ENCODE data around the gene TM9SF1. TPM values are rescaled to one million over a fixed set of nuclear protein-coding genes. Genes with fewer than 3 reads are reported as not detected.
A peak's percentile ranks its signal among the peaks of the same experiment; 100 is the strongest.

The TM9SF1 gene
- total RNA-seq, 1 experiment from 2014 or later, result 67.8 TPM

- no TSS peak for BruUV-seq (replicated peaks)
- Mint-ChIP-seq H3K9me3 (ENCODE audit: unreplicated experiment) (no peaks in the 10 kb centered on the region), H3K4me3 (ENCODE audit: unreplicated experiment) (peak overlapping the region; percentile 81), H3K36me3 (ENCODE audit: insufficient read depth, unreplicated experiment) (peaks cover 43% of the 10 kb centered on the region), H3K27ac (ENCODE audit: low read depth, unreplicated experiment) (peak overlapping the region; percentile 96), H3K4me1 (ENCODE audit: insufficient read depth, unreplicated experiment) (peaks cover 25% of the 10 kb centered on the region), H3K27me3 (ENCODE audit: insufficient read depth, unreplicated experiment) (no peaks in the 10 kb centered on the region)
- no peak for TF ChIP-seq CTCF (IDR thresholded peaks at IDR 0.05; ENCODE audit: unreplicated experiment)
- ChIA-PET POLR2A (interaction anchor here (1.4 to 3.9 kb wide), 12 partner anchors 14 to 104 kb away, joined by 4 to 68 read pairs (median 18); partner anchors contain the start of genes CHMP4A, DCAF11, DHRS1 and GMPR2), CTCF (interaction anchor here (0.7 to 3.3 kb wide), 7 partner anchors 10 to 237 kb away, joined by 3 to 17 read pairs (median 5); partner anchors contain the start of gene TSSK4)
- DNase-seq (ENCODE audit: unreplicated experiment), result no peak
- intact Hi-C loops (cut with micrococcal nuclease), result no loop called here
These were observed 912 bp downstream of the TM9SF1 start for GRCh38 chr14:24194186-24194872.

- DNase-seq (ENCODE audit: unreplicated experiment), result no peak
- POLR2A ChIA-PET, result interaction anchor here (1.0 to 3.9 kb wide), 2 partner anchors 13 to 50 kb away, joined by 3 to 29 read pairs; partner anchors contain the start of gene TINF2
- Mint-ChIP-seq H3K4me3 (ENCODE audit: unreplicated experiment) (no peak overlapping the region), H3K27me3 (ENCODE audit: insufficient read depth, unreplicated experiment) (no peaks in the 10 kb centered on the region), H3K4me1 (ENCODE audit: insufficient read depth, unreplicated experiment) (peaks cover 24% of the 10 kb centered on the region), H3K27ac (ENCODE audit: low read depth, unreplicated experiment) (peak overlapping the region; percentile 30), H3K36me3 (ENCODE audit: insufficient read depth, unreplicated experiment) (peaks cover 44% of the 10 kb centered on the region), H3K9me3 (ENCODE audit: unreplicated experiment) (no peaks in the 10 kb centered on the region)
- intact Hi-C loops (cut with micrococcal nuclease), result no loop called here
- TF ChIP-seq CTCF (IDR thresholded peaks at IDR 0.05; ENCODE audit: unreplicated experiment), result no peak
- no TSS peak for BruUV-seq (replicated peaks)
- CTCF ChIA-PET, result interaction anchor here (1.1 kb wide), 1 partner anchor 84 kb away, joined by 3 read pairs; no protein-coding TSS in a partner anchor
These were observed 2.3 kb downstream of the TM9SF1 start for GRCh38 chr14:24192933-24193332.

GRCh38 chr14:24190416-24190815, 4.8 kb downstream of the TM9SF1 start:
- no TSS peak for BruUV-seq (replicated peaks)
- Mint-ChIP-seq H3K4me3 (ENCODE audit: unreplicated experiment) (no peak overlapping the region), H3K4me1 (ENCODE audit: insufficient read depth, unreplicated experiment) (peaks cover 18% of the 10 kb centered on the region), H3K36me3 (ENCODE audit: insufficient read depth, unreplicated experiment) (peaks cover 57% of the 10 kb centered on the region), H3K27ac (ENCODE audit: low read depth, unreplicated experiment) (no peak overlapping the region), H3K27me3 (ENCODE audit: insufficient read depth, unreplicated experiment) (no peaks in the 10 kb centered on the region), H3K9me3 (ENCODE audit: unreplicated experiment) (no peaks in the 10 kb centered on the region)
- no peak for TF ChIP-seq CTCF (IDR thresholded peaks at IDR 0.05; ENCODE audit: unreplicated experiment)
- DNase-seq (ENCODE audit: unreplicated experiment), result no peak
- CTCF ChIA-PET, result no interaction called here
- POLR2A ChIA-PET, result interaction anchor here (0.8 to 3.7 kb wide), 2 partner anchors 22 to 80 kb away, joined by 3 to 27 read pairs; partner anchors contain the start of gene CHMP4A
- intact Hi-C loops (cut with micrococcal nuclease), result no loop called here

GRCh38 chr14:24189460-24189859, 5.8 kb downstream of the TM9SF1 start:
- peaks cover 18% of the 10 kb centered on the region for H3K4me1 Mint-ChIP-seq (ENCODE audit: insufficient read depth, unreplicated experiment)
- H3K27me3 Mint-ChIP-seq (ENCODE audit: insufficient read depth, unreplicated experiment), result no peaks in the 10 kb centered on the region
- H3K9me3 Mint-ChIP-seq (ENCODE audit: unreplicated experiment), result no peaks in the 10 kb centered on the region
- ChIA-PET CTCF (interaction anchor here (0.7 to 7.0 kb wide), 4 partner anchors 10 to 120 kb away, joined by 3 to 51 read pairs (median 4); partner anchors contain the start of gene IRF9), POLR2A (interaction anchor here (0.5 to 4.0 kb wide), 23 partner anchors 10 to 855 kb away, joined by 3 to 27 read pairs (median 4); partner anchors contain the start of genes CHMP4A, DCAF11, EMC9 and GMPR2)
- no peak for DNase-seq (ENCODE audit: unreplicated experiment)
- H3K4me3 Mint-ChIP-seq (ENCODE audit: unreplicated experiment), result no peak overlapping the region
- H3K27ac Mint-ChIP-seq (ENCODE audit: low read depth, unreplicated experiment), result no peak overlapping the region
- intact Hi-C loops (cut with micrococcal nuclease), result loop anchor here (2.0 kb wide), 1 partner anchor 23 kb away; the partner anchor contains the start of gene CHMP4A
- BruUV-seq (replicated peaks), result no TSS peak
- TF ChIP-seq CTCF (IDR thresholded peaks at IDR 0.05; ENCODE audit: unreplicated experiment), result no peak
- peaks cover 63% of the 10 kb centered on the region for H3K36me3 Mint-ChIP-seq (ENCODE audit: insufficient read depth, unreplicated experiment)

All from MCF 10A (cell line).